ENCODE results near the gene PSMD2. TPM values are rescaled to one million over a fixed set of nuclear protein-coding genes. Genes with fewer than 3 reads are reported as not detected.
A peak's percentile ranks its signal among the peaks of the same experiment; 100 is the strongest.

Gene PSMD2
- total RNA-seq, 1 donor from 2014 or later = 108 TPM

DNA sequence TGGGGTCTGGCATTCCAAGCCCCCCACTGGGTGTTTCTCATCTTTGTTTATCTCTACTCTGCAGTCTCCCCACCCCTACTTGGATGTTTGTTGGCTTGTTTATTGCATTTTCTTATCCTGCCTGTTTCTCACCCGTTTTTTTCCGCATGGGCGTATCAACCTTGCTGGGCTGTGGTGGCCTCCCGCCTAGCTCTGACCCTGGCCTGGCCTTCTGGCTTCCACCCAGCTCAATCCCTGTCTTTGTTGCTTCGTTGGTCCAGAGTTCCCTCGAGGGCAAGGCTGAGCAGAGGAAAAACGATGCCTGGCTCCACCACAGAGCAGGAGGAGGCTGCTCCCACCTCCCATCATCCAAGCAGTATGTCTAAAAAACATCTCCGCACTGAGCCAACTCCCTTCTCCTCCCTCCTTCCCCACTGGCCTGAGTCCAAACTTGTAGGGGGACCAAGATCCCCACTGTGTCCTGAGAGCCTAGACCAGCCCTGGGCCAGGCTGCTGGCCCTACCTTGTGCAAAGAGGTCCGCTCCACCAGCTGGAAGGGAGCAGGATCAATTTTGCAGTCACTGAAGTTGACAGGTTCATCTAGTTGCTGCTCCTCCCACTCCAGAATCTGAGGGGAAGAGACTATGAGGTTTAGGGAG lies 52.6 kb downstream of the PSMD2 start:
- DNase-seq (ENCODE audit: extremely low spot score in 2 of 2) = no peak
- Histone ChIP-seq H3K9me3 (no peaks in the 10 kb centered on the region), H3K36me3 (peaks cover 0 to 7% of the 10 kb centered on the region in 2 donors), H3K27me3 (no peaks in the 10 kb centered on the region), H3K27ac (no peak overlapping the region), H3K4me3 (no peak overlapping the region), H3K4me1 (peaks cover 10% of the 10 kb centered on the region)
- TF ChIP-seq POLR2AphosphoS5 (IDR thresholded peaks at IDR 0.05; ENCODE audit: insufficient read depth in 1 of 2, low read depth in 1 of 2) = no peak
- TF ChIP-seq, protein P1, sequence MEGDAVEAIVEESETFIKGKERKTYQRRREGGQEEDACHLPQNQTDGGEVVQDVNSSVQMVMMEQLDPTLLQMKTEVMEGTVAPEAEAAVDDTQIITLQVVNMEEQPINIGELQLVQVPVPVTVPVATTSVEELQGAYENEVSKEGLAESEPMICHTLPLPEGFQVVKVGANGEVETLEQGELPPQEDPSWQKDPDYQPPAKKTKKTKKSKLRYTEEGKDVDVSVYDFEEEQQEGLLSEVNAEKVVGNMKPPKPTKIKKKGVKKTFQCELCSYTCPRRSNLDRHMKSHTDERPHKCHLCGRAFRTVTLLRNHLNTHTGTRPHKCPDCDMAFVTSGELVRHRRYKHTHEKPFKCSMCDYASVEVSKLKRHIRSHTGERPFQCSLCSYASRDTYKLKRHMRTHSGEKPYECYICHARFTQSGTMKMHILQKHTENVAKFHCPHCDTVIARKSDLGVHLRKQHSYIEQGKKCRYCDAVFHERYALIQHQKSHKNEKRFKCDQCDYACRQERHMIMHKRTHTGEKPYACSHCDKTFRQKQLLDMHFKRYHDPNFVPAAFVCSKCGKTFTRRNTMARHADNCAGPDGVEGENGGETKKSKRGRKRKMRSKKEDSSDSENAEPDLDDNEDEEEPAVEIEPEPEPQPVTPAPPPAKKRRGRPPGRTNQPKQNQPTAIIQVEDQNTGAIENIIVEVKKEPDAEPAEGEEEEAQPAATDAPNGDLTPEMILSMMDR (IDR thresholded peaks at IDR 0.05) = no peak
- no peak for TF ChIP-seq POLR2A (IDR thresholded peaks at IDR 0.05)
- intact Hi-C loops (cut with DNase I) = no loop called here

DNA sequence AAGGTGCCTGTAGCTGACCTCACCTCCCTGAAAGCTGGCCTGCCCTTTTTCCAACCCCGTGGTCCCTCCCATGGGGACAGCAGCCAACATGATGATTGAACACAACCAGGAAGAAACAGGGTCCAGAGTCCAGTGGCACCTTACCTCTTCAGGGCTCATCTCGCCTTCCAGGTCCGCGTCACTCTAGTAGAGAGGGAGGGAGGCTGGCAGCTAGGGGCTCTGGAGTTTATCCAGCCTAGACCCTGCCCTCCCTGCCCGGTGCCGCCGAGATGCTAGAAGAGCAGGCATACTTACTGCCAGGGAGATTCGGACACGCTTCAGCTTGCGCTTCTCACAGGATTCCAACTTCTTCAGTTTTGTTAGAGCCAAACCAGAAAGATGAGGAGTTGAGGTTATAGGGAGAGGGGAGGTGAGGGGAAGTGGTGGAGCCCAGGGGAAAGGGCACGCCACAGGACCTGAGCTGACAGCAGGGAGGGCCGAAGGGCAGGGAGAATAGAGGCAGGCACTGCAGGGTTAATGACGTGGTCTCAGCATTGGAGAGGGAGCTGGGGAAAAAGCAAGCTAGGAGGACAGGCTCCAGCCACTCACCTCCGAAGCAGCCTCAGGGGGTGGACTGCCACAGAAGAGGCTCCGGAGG lies 53.2 kb downstream of the PSMD2 start:
- TF ChIP-seq POLR2A (IDR thresholded peaks at IDR 0.05) = no peak
- TF ChIP-seq, protein P1 (IDR thresholded peaks at IDR 0.05) = no peak
- no peak for TF ChIP-seq POLR2AphosphoS5 (IDR thresholded peaks at IDR 0.05; ENCODE audit: insufficient read depth in 1 of 2, low read depth in 1 of 2)
- Histone ChIP-seq H3K4me3 (no peak overlapping the region), H3K9me3 (no peaks in the 10 kb centered on the region), H3K4me1 (peaks cover 10% of the 10 kb centered on the region), H3K36me3 (peaks cover 0 to 12% of the 10 kb centered on the region in 2 donors), H3K27ac (no peak overlapping the region), H3K27me3 (no peaks in the 10 kb centered on the region)
- intact Hi-C loops (cut with DNase I) = no loop called here
- no peak for DNase-seq (ENCODE audit: extremely low spot score in 2 of 2)

DNA sequence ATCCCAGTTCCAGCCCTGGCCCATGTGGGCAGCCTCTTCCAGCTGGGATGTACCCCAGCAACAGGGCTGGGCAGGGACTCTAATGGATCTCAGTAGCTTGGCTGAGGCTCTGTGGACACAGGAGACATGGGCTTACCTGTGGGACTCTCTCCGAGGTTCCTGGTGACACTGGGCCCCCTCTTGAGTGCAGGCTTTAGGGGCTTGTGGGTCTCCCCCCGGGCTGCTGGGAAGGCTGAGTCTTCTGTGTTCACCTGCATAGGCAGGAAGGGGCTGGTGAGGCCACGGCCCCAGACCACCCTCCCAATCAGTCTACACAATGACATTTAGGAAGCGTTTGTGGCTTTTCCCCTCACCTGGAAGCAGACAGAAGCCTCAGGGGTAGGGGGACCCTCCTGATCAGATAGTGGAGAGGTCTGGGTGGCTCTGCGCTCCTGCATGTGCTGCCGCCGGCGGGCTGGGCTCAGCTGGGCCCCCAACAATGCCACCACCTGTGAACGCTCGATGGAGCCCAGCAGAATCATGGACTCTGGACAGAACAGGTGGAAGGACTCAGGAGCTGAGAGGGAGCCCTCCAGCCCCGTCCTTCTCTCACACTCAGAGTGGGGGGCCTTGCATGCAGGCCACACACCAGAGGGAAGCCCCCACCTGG lies 54.0 kb downstream of the PSMD2 start:
- Histone ChIP-seq H3K27me3 (no peaks in the 10 kb centered on the region), H3K9me3 (no peaks in the 10 kb centered on the region)
- intact Hi-C loops (cut with DNase I) = no loop called here

DNA sequence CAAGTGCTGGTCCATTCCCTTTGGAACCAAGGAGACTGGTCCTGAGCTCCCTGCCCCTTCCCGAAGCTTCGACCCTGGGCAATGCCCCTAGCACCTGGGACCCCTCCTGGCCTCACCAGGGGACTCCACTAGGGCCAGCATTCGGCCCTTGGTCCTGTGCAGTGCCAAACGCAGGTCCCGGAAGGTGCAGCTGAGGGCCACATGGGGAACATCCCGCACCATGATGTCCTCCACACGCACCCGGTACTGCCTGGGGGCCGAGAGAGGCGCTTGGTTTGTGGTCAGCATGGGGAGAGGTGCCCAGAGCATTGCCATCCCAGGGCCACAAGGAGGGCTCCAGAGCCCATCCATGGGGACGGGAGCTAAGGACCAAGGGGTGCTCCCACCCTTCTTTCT lies 54.5 kb downstream of the PSMD2 start:
- DNase-seq (ENCODE audit: extremely low spot score in 2 of 2) = no peak
- Histone ChIP-seq H3K9me3 (no peaks in the 10 kb centered on the region), H3K36me3 (peaks cover 0 to 14% of the 10 kb centered on the region in 2 donors), H3K4me3 (no peak overlapping the region), H3K27ac (no peak overlapping the region), H3K27me3 (no peaks in the 10 kb centered on the region), H3K4me1 (peaks cover 10% of the 10 kb centered on the region)
- TF ChIP-seq POLR2A (IDR thresholded peaks at IDR 0.05) = no peak
- TF ChIP-seq, protein P1 (IDR thresholded peaks at IDR 0.05) = no peak
- TF ChIP-seq POLR2AphosphoS5 (IDR thresholded peaks at IDR 0.05; ENCODE audit: insufficient read depth in 1 of 2, low read depth in 1 of 2) = no peak
- intact Hi-C loops (cut with DNase I) = no loop called here

More for the DNA sequence above, 54.0 kb downstream of the PSMD2 start:
- no peak for DNase-seq (ENCODE audit: extremely low spot score in 2 of 2)
- H3K27ac ChIP-seq = no peak overlapping the region
- H3K4me1 ChIP-seq = peaks cover 10% of the 10 kb centered on the region
- no peak overlapping the region for H3K4me3 ChIP-seq
- peaks cover 0 to 14% of the 10 kb centered on the region in 2 donors for H3K36me3 ChIP-seq
- TF ChIP-seq POLR2AphosphoS5 (IDR thresholded peaks at IDR 0.05; ENCODE audit: insufficient read depth in 1 of 2, low read depth in 1 of 2) = no peak

DNA sequence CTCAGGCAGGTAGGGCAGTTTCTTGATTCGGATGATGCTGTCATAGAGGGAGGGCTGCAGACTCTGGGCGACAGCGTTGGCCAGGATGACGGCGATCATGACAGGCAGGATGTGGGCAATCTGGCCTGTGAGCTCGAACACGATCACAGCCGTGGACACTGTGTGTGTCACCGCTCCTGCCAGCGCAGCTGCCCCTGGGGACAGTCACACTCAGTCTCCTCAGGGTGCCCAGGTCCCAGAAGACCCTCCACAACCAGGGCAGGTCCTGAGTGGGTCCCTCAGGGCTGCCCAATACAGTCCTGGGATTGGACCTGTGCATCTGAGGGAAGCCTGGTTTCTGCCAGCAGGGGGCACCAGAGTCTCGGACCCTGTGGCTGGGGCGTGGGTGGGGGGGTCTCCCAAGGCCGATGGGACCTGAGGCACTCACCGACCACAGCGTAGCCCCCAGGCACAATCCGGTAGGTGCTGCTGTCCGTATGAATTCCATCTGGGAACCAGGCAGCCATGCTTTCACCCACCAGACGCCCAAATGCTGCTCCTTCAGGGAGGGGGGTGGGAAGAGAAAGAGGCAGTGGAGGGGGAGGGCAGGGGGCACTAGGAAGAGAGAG lies 55.2 kb downstream of the PSMD2 start:
- Histone ChIP-seq H3K27ac (no peak overlapping the region), H3K4me3 (no peak overlapping the region), H3K27me3 (no peaks in the 10 kb centered on the region), H3K4me1 (peaks cover 10% of the 10 kb centered on the region), H3K36me3 (peaks cover 0 to 14% of the 10 kb centered on the region in 2 donors), H3K9me3 (no peaks in the 10 kb centered on the region)
- no peak for DNase-seq (ENCODE audit: extremely low spot score in 2 of 2)
- intact Hi-C loops (cut with DNase I) = no loop called here
- TF ChIP-seq POLR2AphosphoS5 (IDR thresholded peaks at IDR 0.05; ENCODE audit: insufficient read depth in 1 of 2, low read depth in 1 of 2) = no peak
- TF ChIP-seq, protein P1 (IDR thresholded peaks at IDR 0.05) = peak; percentile 23 to 57 (median 54)

All from vagina (tissue), 2 donors.